H9 (cell line): Measurements from ENCODE around the gene TMPRSS15. TPM values are rescaled to one million over a fixed set of nuclear protein-coding genes. Genes with fewer than 3 reads are reported as not detected.

Source experiments
- DNase-seq: peaks from one replicate; pipeline ENCODE4 v3.0.0-alpha.2; 2017
- H2AFZ ChIP-seq: one replicate; pipeline ENCODE4 v1.6.1; 2013; ENCODE audit warnings: mild to moderate bottlenecking, low read length, control low read depth, moderate library complexity
- H2AK5ac ChIP-seq: 2 replicates; pipeline ENCODE4 v1.6.1; 2013; ENCODE audit warnings: low read length, control low read depth, mixed read lengths; ENCODE audit not compliant: insufficient read length
- H2BK120ac ChIP-seq: one replicate; pipeline ENCODE4 v1.6.1; 2013; ENCODE audit warnings: low read depth, mild to moderate bottlenecking, low read length, control low read depth, inconsistent platforms; ENCODE audit not compliant: poor library complexity, severe bottlenecking
- H2BK12ac ChIP-seq: 2 replicates; pipeline ENCODE4 v1.6.1; 2013; ENCODE audit warnings: low read length, control low read depth, mixed read lengths, low read depth; ENCODE audit not compliant: insufficient read length
- H2BK15ac ChIP-seq: 2 replicates; pipeline ENCODE4 v1.6.1; 2013; ENCODE audit warnings: low read depth, low read length, control low read depth
- H2BK20ac ChIP-seq: one replicate; pipeline ENCODE4 v1.6.1; 2013; ENCODE audit warnings: low read depth, mild to moderate bottlenecking, low read length, control low read depth, inconsistent platforms; ENCODE audit not compliant: poor library complexity, severe bottlenecking
- H2BK5ac ChIP-seq: 2 replicates; pipeline ENCODE4 v1.6.1; 2013; ENCODE audit warnings: low read length, control low read depth, mixed read lengths; ENCODE audit not compliant: insufficient read length
- H3K14ac ChIP-seq: 2 replicates; pipeline ENCODE4 v1.6.1; 2013; ENCODE audit warnings: low read length, control low read depth; ENCODE audit not compliant: insufficient read depth
- H3K18ac ChIP-seq: 2 replicates; pipeline ENCODE4 v1.6.1; 2013; ENCODE audit warnings: low read depth, mild to moderate bottlenecking, mixed read lengths, low read length, control low read depth; ENCODE audit not compliant: insufficient read length
- H3K23ac ChIP-seq: 2 replicates; pipeline ENCODE4 v1.6.1; 2013; ENCODE audit warnings: low read length, control low read depth, mixed read lengths, low read depth; ENCODE audit not compliant: insufficient read length
- H3K23me2 ChIP-seq: 2 replicates; pipeline ENCODE4 v1.6.1; 2013; ENCODE audit warnings: low read depth, mild to moderate bottlenecking, mixed read lengths, low read length, control low read depth; ENCODE audit not compliant: insufficient read length, poor library complexity, severe bottlenecking
- H3K27ac ChIP-seq: 2 replicates; pipeline ENCODE4 v1.5.1; 2013; ENCODE audit warnings: low read length, control low read depth, mixed read lengths, low read depth; ENCODE audit not compliant: insufficient read length
- H3K27me3 ChIP-seq: 2 replicates; pipeline ENCODE4 v1.6.1; 2013; ENCODE audit warnings: low read length, control low read depth, inconsistent platforms; ENCODE audit not compliant: insufficient read depth
- H3K4ac ChIP-seq: 2 replicates; pipeline ENCODE4 v1.6.1; 2013; ENCODE audit warnings: low read depth, mild to moderate bottlenecking, control low read depth, inconsistent platforms, low read length, moderate library complexity
- H3K4me1 ChIP-seq: 2 replicates; pipeline ENCODE4 v1.6.1; 2013; ENCODE audit warnings: low read length, control low read depth, inconsistent platforms; ENCODE audit not compliant: insufficient read depth
- H3K4me2 ChIP-seq: 2 replicates; pipeline ENCODE4 v1.6.1; 2013; ENCODE audit warnings: low read length, control low read depth, mixed read lengths; ENCODE audit not compliant: insufficient read length, insufficient read depth
- H3K56ac ChIP-seq: 2 replicates; pipeline ENCODE4 v1.6.1; 2013; ENCODE audit warnings: low read depth, mild to moderate bottlenecking, mixed read lengths, low read length, control low read depth; ENCODE audit not compliant: insufficient read length
- H3K79me1 ChIP-seq: 2 replicates; pipeline ENCODE4 v1.6.1; 2013; ENCODE audit warnings: low read depth, mild to moderate bottlenecking, moderate library complexity, low read length, control low read depth, inconsistent platforms; ENCODE audit not compliant: insufficient read depth, poor library complexity, severe bottlenecking
- H3K79me2 ChIP-seq: 2 replicates; pipeline ENCODE4 v1.6.1; 2013; ENCODE audit warnings: low read length, control low read depth, inconsistent platforms; ENCODE audit not compliant: insufficient read depth
- H3K9ac ChIP-seq: 2 replicates; pipeline ENCODE4 v1.6.1; 2013; ENCODE audit warnings: low read length, control low read depth, mixed read lengths; ENCODE audit not compliant: insufficient read length; ENCODE audit errors: extremely low read depth
- H3K9me3 ChIP-seq: one replicate; pipeline ENCODE4 v1.6.1; 2013; ENCODE audit warnings: low read depth, low read length, inconsistent platforms; ENCODE audit not compliant: control insufficient read depth
- H3T11ph ChIP-seq: one replicate; pipeline ENCODE4 v1.6.1; 2013; ENCODE audit warnings: mild to moderate bottlenecking, low read length, control low read depth, inconsistent platforms
- H4K20me1 ChIP-seq: one replicate; pipeline ENCODE4 v1.6.1; 2013; ENCODE audit not compliant: control insufficient read depth, insufficient read length, insufficient read depth
- H4K5ac ChIP-seq: 2 replicates; pipeline ENCODE4 v1.6.1; 2013; ENCODE audit warnings: low read depth, mild to moderate bottlenecking, mixed read lengths, low read length, control low read depth; ENCODE audit not compliant: insufficient read length
- H4K8ac ChIP-seq: replicated peaks from 2 replicates; pipeline ENCODE4 v1.6.1; 2013; ENCODE audit warnings: low read length, control low read depth, mixed read lengths, low read depth; ENCODE audit not compliant: insufficient read length
- H4K91ac ChIP-seq: 2 replicates; pipeline ENCODE4 v1.6.1; 2013; ENCODE audit warnings: low read depth, mild to moderate bottlenecking, moderate library complexity, mixed read lengths, low read length, control low read depth; ENCODE audit not compliant: insufficient read length
- H3K27ac Mint-ChIP-seq, 3 experiments: 2 replicates in 2 of 3; 3 replicates in 1 of 3; pipeline ENCODE4 v1.8.0; 2020 to 2021; ENCODE audit warnings: mixed read lengths in 3 of 3, mild to moderate bottlenecking in 1 of 3, moderate library complexity in 1 of 3
- H3K27me3 Mint-ChIP-seq: 2 replicates; pipeline ENCODE4 v1.8.0; 2021; ENCODE audit warnings: low read depth, mild to moderate bottlenecking, moderate library complexity, mixed read lengths
- H3K36me3 Mint-ChIP-seq, 3 experiments: 2 replicates in 2 of 3; 3 replicates in 1 of 3; pipeline ENCODE4 v1.8.0; 2020 to 2021; ENCODE audit warnings: low read depth in 3 of 3, mixed read lengths in 3 of 3; ENCODE audit not compliant: insufficient read depth in 1 of 3
- H3K4me1 Mint-ChIP-seq, 2 experiments: 2 replicates each; pipeline ENCODE4 v1.8.0; 2020; ENCODE audit warnings: mixed read lengths in 2 of 2
- H3K4me3 Mint-ChIP-seq, 2 experiments: 2 replicates in 1 of 2; 3 replicates in 1 of 2; pipeline ENCODE4 v1.8.0; 2020 to 2021; ENCODE audit warnings: mild to moderate bottlenecking in 2 of 2, mixed read lengths in 2 of 2, moderate library complexity in 1 of 2
- H3K9me3 Mint-ChIP-seq, 2 experiments: 2 replicates in 1 of 2; 3 replicates in 1 of 2; pipeline ENCODE4 v1.8.0; 2020; ENCODE audit warnings: mild to moderate bottlenecking in 2 of 2, mixed read lengths in 2 of 2, moderate library complexity in 1 of 2
- CTCF ChIP-seq: fragments of 200-600 bp; sonication (generic); conservative IDR thresholded peaks from 3 replicates; pipeline ENCODE4 v1.8.0; 2021; ENCODE audit warnings: antibody characterized with exemption, mild to moderate bottlenecking
- WGBS: extraction: QIAGEN DNeasy Blood & Tissue Kit; methylation state at CpG from one replicate; pipeline ENCODE4 v1.1.7; 2013; ENCODE audit warnings: missing lambda C conversion rate, low lambda C conversion rate, mixed read lengths; ENCODE audit not compliant: insufficient read length; ENCODE audit errors: extremely low coverage; 5-methylcytosine and 5-hydroxymethylcytosine counted together
- total RNA-seq: library from RNA; stranded (reverse); gene quantifications from 2 replicates; pipeline ENCODE4 v1.2.1, GENCODE V29; 2021

TMPRSS15 gene
- total RNA-seq, 1 experiment from 2014 or later, result not detected

GRCh38 chr21:18387994-18388393, 15.6 kb downstream of the TMPRSS15 start:
- Histone ChIP-seq H2AFZ (no peak overlapping the region), H3K14ac (no peak overlapping the region), H4K5ac (no peak overlapping the region), H3K4me1 (no peaks in the 10 kb centered on the region), H3K56ac (no peak overlapping the region), H3K27me3 (no peaks in the 10 kb centered on the region), H3K23ac (no peak overlapping the region), H4K20me1 (no peaks in the 10 kb centered on the region), H3T11ph (no peak overlapping the region), H3K4me2 (no peak overlapping the region), H3K79me2 (no peaks in the 10 kb centered on the region), H2BK120ac (no peak overlapping the region), H4K91ac (no peak overlapping the region), H2AK5ac (no peak overlapping the region), H3K27ac (no peak overlapping the region), H2BK15ac (no peak overlapping the region), H3K79me1 (no peaks in the 10 kb centered on the region), H2BK5ac (no peak overlapping the region), H3K18ac (no peak overlapping the region), H3K9ac (no peak overlapping the region), H3K9me3 (no peaks in the 10 kb centered on the region), H3K23me2 (no peaks in the 10 kb centered on the region), H3K4ac (no peak overlapping the region), H2BK12ac (no peak overlapping the region), H4K8ac (no peak overlapping the region), H2BK20ac (no peak overlapping the region)
- H3K4me1 Mint-ChIP-seq, result peaks cover 4 to 5% of the 10 kb centered on the region in 2 experiments; a peak in 2 of 4 replicates
- no peak overlapping the region for H3K27ac Mint-ChIP-seq
- peaks cover 24 to 25% of the 10 kb centered on the region in 2 experiments for H3K9me3 Mint-ChIP-seq
- no CpG with 5 or more reads among the region's 2 CpGs for WGBS
- TF ChIP-seq CTCF, result peak; percentile 52
- peaks cover 15 to 26% (median 19%) of the 10 kb centered on the region in 3 experiments for H3K36me3 Mint-ChIP-seq
- no peak overlapping the region for H3K4me3 Mint-ChIP-seq
- DNase-seq, result no peak
- H3K27me3 Mint-ChIP-seq, result no peaks in the 10 kb centered on the region; the same call in 1 of the 2 replicates
